ENCODE measurements around the gene C1orf185. TPM values are rescaled to one million over a fixed set of nuclear protein-coding genes. Genes with fewer than 3 reads are reported as not detected.

Gene C1orf185
- polyA plus RNA-seq, 1 donor (not counting 4 experiments of a cell fraction or from before 2014, with no cell fraction given), result not detected

GRCh38 chr1:51070011-51070410 is 32.0 kb upstream of the C1orf185 start:
- H3K9ac ChIP-seq (ENCODE audit: control insufficient read depth, extremely low read depth, insufficient read depth, low read length), result no peak overlapping the region
- FAIRE-seq (no peak), DNase-seq (ENCODE audit: low read depth, low spot score) (no peak)
- H3K9me3 ChIP-seq (ENCODE audit: control insufficient read depth, low read depth, low read length), result no peaks in the 10 kb centered on the region
- H3K4me2 ChIP-seq (ENCODE audit: control insufficient read depth, extremely low read depth, insufficient read depth, low read depth, low read length), result peak overlapping the region; percentile 52
- no peaks in the 10 kb centered on the region for H3K79me2 ChIP-seq (ENCODE audit: control insufficient read depth, insufficient read depth, low read length)
- H3K27me3 ChIP-seq (ENCODE audit: control insufficient read depth, extremely low read depth, insufficient read depth, low read length), result no peaks in the 10 kb centered on the region
- no peaks in the 10 kb centered on the region for H3K9me1 ChIP-seq (ENCODE audit: control insufficient read depth, extremely low read depth, insufficient read depth, low read length)
- H2AFZ ChIP-seq (ENCODE audit: control insufficient read depth, low read length), result no peak overlapping the region
- peak overlapping the region; percentile 31 for H3K27ac ChIP-seq (ENCODE audit: control insufficient read depth, insufficient read depth, low read length)
- H3K36me3 ChIP-seq (ENCODE audit: control insufficient read depth in 2 of 2, extremely low read depth in 1 of 2, insufficient read depth in 2 of 2, low read length in 2 of 2), result no peaks in the 10 kb centered on the region
- dilution Hi-C loops (cut with MboI; ENCODE audit: extremely low pct_ligation_motif_present, low sequenced_read_pairs), result no loop called here
- TF ChIP-seq EZH2 (IDR thresholded peaks at IDR 0.05; ENCODE audit: low read length), result no peak
- TF ChIP-seq CTCF (optimal IDR thresholded peaks at IDR 0.05 in 1 of 3, IDR thresholded peaks at IDR 0.05 in 1 of 3, conservative IDR thresholded peaks at IDR 0.05 in 1 of 3; ENCODE audit: extremely low read depth in 1 of 3, insufficient read depth in 2 of 3, low read length in 3 of 3), result no peak
- H3K4me1 ChIP-seq (ENCODE audit: control insufficient read depth, extremely low read depth, insufficient read depth, low read length), result peaks cover 28% of the 10 kb centered on the region
- no peaks in the 10 kb centered on the region for H4K20me1 ChIP-seq (ENCODE audit: control insufficient read depth, extremely low read depth, insufficient read depth, low read length)
- H3K4me3 ChIP-seq (ENCODE audit: control insufficient read depth in 2 of 3, extremely low read depth in 1 of 3, insufficient read depth in 2 of 3, low read depth in 1 of 3, low read length in 3 of 3), result no peak overlapping the region

- no peak for TF ChIP-seq EZH2 (IDR thresholded peaks at IDR 0.05; ENCODE audit: low read length)
- TF ChIP-seq CTCF (optimal IDR thresholded peaks at IDR 0.05 in 1 of 3, IDR thresholded peaks at IDR 0.05 in 1 of 3, conservative IDR thresholded peaks at IDR 0.05 in 1 of 3; ENCODE audit: extremely low read depth in 1 of 3, insufficient read depth in 2 of 3, low read length in 3 of 3), result no peak
- no peaks in the 10 kb centered on the region for H3K36me3 ChIP-seq (ENCODE audit: control insufficient read depth in 2 of 2, extremely low read depth in 1 of 2, insufficient read depth in 2 of 2, low read length in 2 of 2)
- DNase-seq (ENCODE audit: low read depth, low spot score), result peak; percentile 38
- H3K9me1 ChIP-seq (ENCODE audit: control insufficient read depth, extremely low read depth, insufficient read depth, low read length), result no peaks in the 10 kb centered on the region
- no peaks in the 10 kb centered on the region for H4K20me1 ChIP-seq (ENCODE audit: control insufficient read depth, extremely low read depth, insufficient read depth, low read length)
- H3K27me3 ChIP-seq (ENCODE audit: control insufficient read depth, extremely low read depth, insufficient read depth, low read length), result no peaks in the 10 kb centered on the region
- H3K4me2 ChIP-seq (ENCODE audit: control insufficient read depth, extremely low read depth, insufficient read depth, low read depth, low read length), result peak overlapping the region; percentile 52
- no peak overlapping the region for H2AFZ ChIP-seq (ENCODE audit: control insufficient read depth, low read length)
- peak overlapping the region in 1 of 3 experiments; percentile 27 for H3K4me3 ChIP-seq (ENCODE audit: control insufficient read depth in 2 of 3, extremely low read depth in 1 of 3, insufficient read depth in 2 of 3, low read depth in 1 of 3, low read length in 3 of 3)
- no peak overlapping the region for H3K9ac ChIP-seq (ENCODE audit: control insufficient read depth, extremely low read depth, insufficient read depth, low read length)
- no peak overlapping the region for H3K27ac ChIP-seq (ENCODE audit: control insufficient read depth, insufficient read depth, low read length)
- dilution Hi-C loops (cut with MboI; ENCODE audit: extremely low pct_ligation_motif_present, low sequenced_read_pairs), result no loop called here
- H3K9me3 ChIP-seq (ENCODE audit: control insufficient read depth, low read depth, low read length), result no peaks in the 10 kb centered on the region
- H3K79me2 ChIP-seq (ENCODE audit: control insufficient read depth, insufficient read depth, low read length), result no peaks in the 10 kb centered on the region
- FAIRE-seq, result peak; percentile 36
- H3K4me1 ChIP-seq (ENCODE audit: control insufficient read depth, extremely low read depth, insufficient read depth, low read length), result peaks cover 28% of the 10 kb centered on the region
Measured at GRCh38 chr1:51070640-51071039, 31.4 kb upstream of the C1orf185 start.
